Measurements from ENCODE around the gene KCNK1. TPM values are rescaled to one million over a fixed set of nuclear protein-coding genes. Genes with fewer than 3 reads are reported as not detected.

The KCNK1 gene
- total RNA-seq, 1 donor from 2014 or later, result 5.7 TPM

DNA sequence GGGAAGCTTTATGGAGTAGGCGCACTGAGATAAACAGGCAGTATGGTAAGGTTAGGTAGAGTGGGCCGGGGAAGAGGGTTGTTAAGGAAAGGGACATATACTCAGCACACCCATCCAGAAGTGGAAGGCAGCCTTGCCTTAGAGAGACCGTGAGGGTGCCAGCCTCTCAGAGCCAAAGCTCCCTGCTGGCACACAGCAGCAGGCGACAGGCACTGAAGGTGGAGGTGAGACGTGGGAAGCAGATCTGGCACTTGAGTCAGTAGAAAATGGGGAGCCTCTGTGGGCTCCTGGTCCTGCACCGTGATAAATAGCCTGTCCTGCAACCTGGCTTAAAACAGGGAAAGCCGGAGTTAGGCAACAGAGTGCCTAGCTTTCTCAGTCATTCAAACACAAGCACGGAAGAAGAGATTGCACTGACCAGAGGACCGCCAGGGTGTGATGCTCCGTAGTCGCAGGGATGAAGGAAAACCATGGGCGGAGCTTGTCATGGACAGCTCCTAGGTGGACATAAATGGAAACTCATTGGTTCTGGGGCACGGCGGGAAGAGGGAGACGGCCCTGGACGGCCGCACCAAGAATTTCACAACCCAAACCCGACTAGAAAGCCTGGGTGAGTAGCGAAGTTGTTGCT lies 15.5 kb downstream of the KCNK1 start:
- H3K36me3 Mint-ChIP-seq (ENCODE audit: low read depth, unreplicated experiment), result peaks cover 5% of the 10 kb centered on the region
- H4K20me1 ChIP-seq (ENCODE audit: insufficient read depth, low read length), result no peaks in the 10 kb centered on the region
- H3K27me3 ChIP-seq (ENCODE audit: insufficient read depth, low read length), result no peaks in the 10 kb centered on the region
- H3K4me3 ChIP-seq (ENCODE audit: insufficient read depth, low read depth, low read length), result no peak overlapping the region
- H3K9ac ChIP-seq (ENCODE audit: low read length), result no peak overlapping the region
- no peak overlapping the region for H2AFZ ChIP-seq (ENCODE audit: low read depth, low read length)
- no peaks in the 10 kb centered on the region for H3K4me1 ChIP-seq (ENCODE audit: insufficient read depth, low read length)
- H3K79me2 ChIP-seq (ENCODE audit: insufficient read depth, low read length), result no peaks in the 10 kb centered on the region
- H3K27ac ChIP-seq (ENCODE audit: low read depth, low read length), result no peak overlapping the region
- H3K27me3 Mint-ChIP-seq (ENCODE audit: low read depth, unreplicated experiment), result no peaks in the 10 kb centered on the region
- H3K4me3 Mint-ChIP-seq (ENCODE audit: unreplicated experiment), result no peak overlapping the region
- no peak overlapping the region for H3K4me2 ChIP-seq (ENCODE audit: low read length)
- TF ChIP-seq EZH2 (IDR thresholded peaks at IDR 0.05; ENCODE audit: insufficient read depth, low read length), result no peak
- TF ChIP-seq, protein P1, sequence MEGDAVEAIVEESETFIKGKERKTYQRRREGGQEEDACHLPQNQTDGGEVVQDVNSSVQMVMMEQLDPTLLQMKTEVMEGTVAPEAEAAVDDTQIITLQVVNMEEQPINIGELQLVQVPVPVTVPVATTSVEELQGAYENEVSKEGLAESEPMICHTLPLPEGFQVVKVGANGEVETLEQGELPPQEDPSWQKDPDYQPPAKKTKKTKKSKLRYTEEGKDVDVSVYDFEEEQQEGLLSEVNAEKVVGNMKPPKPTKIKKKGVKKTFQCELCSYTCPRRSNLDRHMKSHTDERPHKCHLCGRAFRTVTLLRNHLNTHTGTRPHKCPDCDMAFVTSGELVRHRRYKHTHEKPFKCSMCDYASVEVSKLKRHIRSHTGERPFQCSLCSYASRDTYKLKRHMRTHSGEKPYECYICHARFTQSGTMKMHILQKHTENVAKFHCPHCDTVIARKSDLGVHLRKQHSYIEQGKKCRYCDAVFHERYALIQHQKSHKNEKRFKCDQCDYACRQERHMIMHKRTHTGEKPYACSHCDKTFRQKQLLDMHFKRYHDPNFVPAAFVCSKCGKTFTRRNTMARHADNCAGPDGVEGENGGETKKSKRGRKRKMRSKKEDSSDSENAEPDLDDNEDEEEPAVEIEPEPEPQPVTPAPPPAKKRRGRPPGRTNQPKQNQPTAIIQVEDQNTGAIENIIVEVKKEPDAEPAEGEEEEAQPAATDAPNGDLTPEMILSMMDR (IDR thresholded peaks at IDR 0.05; ENCODE audit: insufficient read depth, low read depth, low read length), result no peak
- no peak overlapping the region for H3K27ac Mint-ChIP-seq (ENCODE audit: unreplicated experiment)
- no peak for DNase-seq (ENCODE audit: low read depth)
- no peaks in the 10 kb centered on the region for H3K36me3 ChIP-seq (ENCODE audit: insufficient read depth, low read length)
- peaks cover 6% of the 10 kb centered on the region for H3K4me1 Mint-ChIP-seq (ENCODE audit: low read depth, unreplicated experiment)
- H3K9me3 ChIP-seq (ENCODE audit: insufficient read depth, low read depth, low read length), result no peaks in the 10 kb centered on the region
- no peaks in the 10 kb centered on the region for H3K9me3 Mint-ChIP-seq (ENCODE audit: unreplicated experiment)
- no peak for FAIRE-seq

DNA sequence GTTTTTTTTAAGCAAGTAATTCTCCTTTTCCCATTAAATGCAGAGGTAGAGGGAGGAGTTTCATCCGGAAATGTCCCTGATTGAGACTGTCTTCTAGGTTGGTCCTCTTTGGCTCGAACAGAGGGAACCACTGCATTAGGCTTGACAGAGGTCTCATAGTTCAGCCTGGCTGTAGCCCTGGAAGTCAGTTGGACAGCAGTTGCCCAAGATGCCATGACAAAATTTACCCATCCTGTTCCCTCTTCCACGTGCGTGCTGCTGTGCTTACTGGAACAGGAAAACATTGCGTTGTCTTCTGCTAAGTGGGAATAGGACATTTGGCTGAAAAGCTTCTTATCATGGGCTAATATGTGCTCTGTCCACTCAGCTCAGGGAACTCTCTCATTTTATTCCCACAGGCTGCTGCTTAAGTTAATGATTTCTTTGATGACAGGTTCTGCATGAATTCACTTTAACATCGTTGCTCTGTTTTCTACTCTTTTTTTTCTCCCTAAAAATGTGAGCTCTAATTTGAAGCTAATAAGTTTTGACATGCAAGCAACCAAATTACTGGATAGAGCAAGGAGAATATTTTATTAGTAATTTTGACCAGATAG lies 18.0 kb downstream of the KCNK1 start:
- H3K4me1 ChIP-seq (ENCODE audit: insufficient read depth, low read length), result no peaks in the 10 kb centered on the region
- H3K27ac Mint-ChIP-seq (ENCODE audit: unreplicated experiment), result no peak overlapping the region
- peaks cover 5% of the 10 kb centered on the region for H3K36me3 Mint-ChIP-seq (ENCODE audit: low read depth, unreplicated experiment)
- H4K20me1 ChIP-seq (ENCODE audit: insufficient read depth, low read length), result peaks cover 6% of the 10 kb centered on the region
- no peaks in the 10 kb centered on the region for H3K79me2 ChIP-seq (ENCODE audit: insufficient read depth, low read length)
- peaks cover 5% of the 10 kb centered on the region for H3K9me3 Mint-ChIP-seq (ENCODE audit: unreplicated experiment)
- no peak overlapping the region for H2AFZ ChIP-seq (ENCODE audit: low read depth, low read length)
- H3K9ac ChIP-seq (ENCODE audit: low read length), result no peak overlapping the region
- no peak for FAIRE-seq
- H3K4me3 Mint-ChIP-seq (ENCODE audit: unreplicated experiment), result no peak overlapping the region
- no peaks in the 10 kb centered on the region for H3K27me3 Mint-ChIP-seq (ENCODE audit: low read depth, unreplicated experiment)
- no peak overlapping the region for H3K4me3 ChIP-seq (ENCODE audit: insufficient read depth, low read depth, low read length)
- H3K27ac ChIP-seq (ENCODE audit: low read depth, low read length), result no peak overlapping the region
- H3K4me1 Mint-ChIP-seq (ENCODE audit: low read depth, unreplicated experiment), result peaks cover 15% of the 10 kb centered on the region
- no peak for DNase-seq (ENCODE audit: low read depth)
- H3K36me3 ChIP-seq (ENCODE audit: insufficient read depth, low read length), result no peaks in the 10 kb centered on the region
- TF ChIP-seq, protein P1 (IDR thresholded peaks at IDR 0.05; ENCODE audit: insufficient read depth, low read depth, low read length), result no peak
- no peak for TF ChIP-seq EZH2 (IDR thresholded peaks at IDR 0.05; ENCODE audit: insufficient read depth, low read length)
- no peak overlapping the region for H3K4me2 ChIP-seq (ENCODE audit: low read length)
- H3K9me3 ChIP-seq (ENCODE audit: insufficient read depth, low read depth, low read length), result no peaks in the 10 kb centered on the region
- H3K27me3 ChIP-seq (ENCODE audit: insufficient read depth, low read length), result no peaks in the 10 kb centered on the region

DNA sequence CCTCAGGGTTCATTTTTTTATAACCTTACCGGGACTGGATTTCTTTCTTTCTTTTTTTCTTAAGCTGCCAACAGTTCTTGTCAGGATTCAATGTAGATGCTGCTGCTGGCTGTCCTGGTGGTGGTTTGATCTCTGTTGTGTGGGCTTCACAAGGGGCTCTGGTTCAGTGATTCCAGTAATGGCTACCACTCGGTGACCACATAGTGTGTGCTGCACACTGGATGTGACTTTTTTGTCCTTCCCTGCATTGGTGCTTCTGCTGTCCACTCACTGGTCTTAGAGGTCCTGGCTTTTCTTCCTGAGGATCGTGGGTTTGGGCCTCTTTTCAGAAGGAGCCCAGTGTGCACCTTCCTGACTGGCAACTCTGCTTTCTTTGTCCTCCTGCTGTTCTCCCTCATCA lies 18.5 kb downstream of the KCNK1 start:
- no peaks in the 10 kb centered on the region for H3K4me1 ChIP-seq (ENCODE audit: insufficient read depth, low read length)
- DNase-seq (ENCODE audit: low read depth), result no peak
- peaks cover 5% of the 10 kb centered on the region for H3K36me3 Mint-ChIP-seq (ENCODE audit: low read depth, unreplicated experiment)

More for the DNA sequence above, 18.5 kb downstream of the KCNK1 start:
- H3K4me3 ChIP-seq (ENCODE audit: insufficient read depth, low read depth, low read length), result no peak overlapping the region
- no peaks in the 10 kb centered on the region for H3K27me3 ChIP-seq (ENCODE audit: insufficient read depth, low read length)
- H4K20me1 ChIP-seq (ENCODE audit: insufficient read depth, low read length), result peaks cover 6% of the 10 kb centered on the region
- H3K79me2 ChIP-seq (ENCODE audit: insufficient read depth, low read length), result no peaks in the 10 kb centered on the region
- H3K4me3 Mint-ChIP-seq (ENCODE audit: unreplicated experiment), result no peak overlapping the region
- H3K4me2 ChIP-seq (ENCODE audit: low read length), result no peak overlapping the region
- no peak overlapping the region for H2AFZ ChIP-seq (ENCODE audit: low read depth, low read length)
- H3K9me3 ChIP-seq (ENCODE audit: insufficient read depth, low read depth, low read length), result no peaks in the 10 kb centered on the region
- no peaks in the 10 kb centered on the region for H3K27me3 Mint-ChIP-seq (ENCODE audit: low read depth, unreplicated experiment)
- no peaks in the 10 kb centered on the region for H3K36me3 ChIP-seq (ENCODE audit: insufficient read depth, low read length)
- no peak overlapping the region for H3K9ac ChIP-seq (ENCODE audit: low read length)
- no peak overlapping the region for H3K27ac Mint-ChIP-seq (ENCODE audit: unreplicated experiment)
- no peak for FAIRE-seq
- H3K27ac ChIP-seq (ENCODE audit: low read depth, low read length), result no peak overlapping the region
- H3K9me3 Mint-ChIP-seq (ENCODE audit: unreplicated experiment), result peaks cover 5% of the 10 kb centered on the region
- TF ChIP-seq, protein P1 (IDR thresholded peaks at IDR 0.05; ENCODE audit: insufficient read depth, low read depth, low read length), result no peak
- no peak for TF ChIP-seq EZH2 (IDR thresholded peaks at IDR 0.05; ENCODE audit: insufficient read depth, low read length)
- H3K4me1 Mint-ChIP-seq (ENCODE audit: low read depth, unreplicated experiment), result peaks cover 15% of the 10 kb centered on the region
